Stomach (tissue), 4 donors: ENCODE measurements around the gene MRM3.

ENCODE experiments used
- POLR2A ChIP-seq, 4 donors: fragments of 450-650 bp; IDR thresholded peaks; one replicate each; pipeline ENCODE4 v1.6.1; 2016; ENCODE audit warnings: antibody characterized with exemption in 4 of 4, control low read depth in 2 of 4, mild to moderate bottlenecking in 1 of 4, moderate library complexity in 1 of 4
- POLR2AphosphoS5 ChIP-seq, 3 donors: sonication (generic); formaldehyde crosslinking; IDR thresholded peaks; one replicate each; pipeline ENCODE4 v1.6.1; 2016; ENCODE audit warnings: antibody characterized with exemption in 3 of 3
- TF ChIP-seq, protein P1 (sequence below), 7 experiments: fragments of 450-650 bp in 4 of 7; fragments of 200-600 bp in 3 of 7; sonication (generic) in 3 of 7; IDR thresholded peaks; one replicate each; pipeline ENCODE4 v1.5.1; 2016 to 2019; ENCODE audit warnings: antibody characterized with exemption in 7 of 7, control low read depth in 2 of 7, mild to moderate bottlenecking in 1 of 7

DNA sequence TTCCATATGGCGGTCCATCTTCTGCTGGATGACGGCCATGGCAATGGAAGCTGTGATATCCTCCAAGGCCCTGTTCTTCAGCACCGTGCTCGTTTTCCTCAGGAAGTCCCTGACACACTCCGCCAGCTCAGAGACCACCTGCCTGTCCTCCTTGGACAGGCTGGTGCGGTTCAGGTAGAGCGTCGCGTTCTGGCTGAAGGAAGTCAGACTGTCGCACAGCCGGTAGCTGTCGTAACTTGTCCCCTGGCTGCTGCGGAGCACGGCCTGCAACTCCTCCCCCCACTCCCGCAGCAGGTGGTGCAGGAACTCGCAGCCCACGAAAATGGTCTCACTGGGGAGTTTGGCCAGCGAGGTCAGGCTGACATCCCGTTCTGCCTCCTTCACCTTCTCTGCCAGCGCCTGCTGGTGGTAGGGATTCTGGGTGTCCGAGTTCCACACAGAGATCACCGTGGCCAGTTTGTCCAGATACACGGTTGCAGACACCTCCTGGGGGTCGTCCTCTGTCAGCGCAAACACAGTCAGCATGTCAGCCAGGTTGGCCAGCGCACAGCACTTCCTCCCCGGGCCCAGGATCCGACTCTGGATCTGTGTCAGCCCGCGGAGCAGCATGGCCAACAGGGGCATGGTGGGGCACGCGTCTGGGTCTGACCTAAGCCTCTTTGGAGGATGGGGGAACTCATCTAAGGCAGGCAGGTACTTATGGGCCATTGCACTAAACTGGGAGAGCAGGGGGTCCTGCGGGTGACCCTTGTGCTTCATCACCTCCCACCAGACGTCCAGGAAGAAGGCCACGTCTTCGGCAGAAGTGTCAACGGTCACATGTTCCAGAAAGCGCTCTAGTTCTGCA lies 35.1 kb upstream of the MRM3 start:
- TF ChIP-seq, protein P1, sequence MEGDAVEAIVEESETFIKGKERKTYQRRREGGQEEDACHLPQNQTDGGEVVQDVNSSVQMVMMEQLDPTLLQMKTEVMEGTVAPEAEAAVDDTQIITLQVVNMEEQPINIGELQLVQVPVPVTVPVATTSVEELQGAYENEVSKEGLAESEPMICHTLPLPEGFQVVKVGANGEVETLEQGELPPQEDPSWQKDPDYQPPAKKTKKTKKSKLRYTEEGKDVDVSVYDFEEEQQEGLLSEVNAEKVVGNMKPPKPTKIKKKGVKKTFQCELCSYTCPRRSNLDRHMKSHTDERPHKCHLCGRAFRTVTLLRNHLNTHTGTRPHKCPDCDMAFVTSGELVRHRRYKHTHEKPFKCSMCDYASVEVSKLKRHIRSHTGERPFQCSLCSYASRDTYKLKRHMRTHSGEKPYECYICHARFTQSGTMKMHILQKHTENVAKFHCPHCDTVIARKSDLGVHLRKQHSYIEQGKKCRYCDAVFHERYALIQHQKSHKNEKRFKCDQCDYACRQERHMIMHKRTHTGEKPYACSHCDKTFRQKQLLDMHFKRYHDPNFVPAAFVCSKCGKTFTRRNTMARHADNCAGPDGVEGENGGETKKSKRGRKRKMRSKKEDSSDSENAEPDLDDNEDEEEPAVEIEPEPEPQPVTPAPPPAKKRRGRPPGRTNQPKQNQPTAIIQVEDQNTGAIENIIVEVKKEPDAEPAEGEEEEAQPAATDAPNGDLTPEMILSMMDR (IDR thresholded peaks at IDR 0.05): no peak
- no peak for TF ChIP-seq POLR2A (IDR thresholded peaks at IDR 0.05)
- TF ChIP-seq POLR2AphosphoS5 (IDR thresholded peaks at IDR 0.05): no peak
